ENCODE measurements around the gene AP2A2. TPM values are rescaled to one million over a fixed set of nuclear protein-coding genes. Genes with fewer than 3 reads are reported as not detected.

Gene AP2A2
- total RNA-seq, 1 donor from 2014 or later, result 89.1 TPM

GRCh38 chr11:917426-917825 is 8.2 kb upstream of the AP2A2 start:
- Mint-ChIP-seq H3K4me1 (no peaks in the 10 kb centered on the region), H3K36me3 (no peaks in the 10 kb centered on the region), H3K4me3 (no peak overlapping the region), H3K27ac (no peak overlapping the region), H3K27me3 (ENCODE audit: low read depth) (no peaks in the 10 kb centered on the region), H3K9me3 (no peaks in the 10 kb centered on the region)
- no peak for TF ChIP-seq CTCF (IDR thresholded peaks at IDR 0.05; ENCODE audit: unreplicated experiment)
- DNase-seq (ENCODE audit: low spot score in 2 of 2, unreplicated experiment in 2 of 2), result no peak

GRCh38 chr11:921921-922678 is 3.6 kb upstream of the AP2A2 start:
- TF ChIP-seq CTCF (IDR thresholded peaks at IDR 0.05; ENCODE audit: unreplicated experiment), result no peak
- Mint-ChIP-seq H3K27me3 (ENCODE audit: low read depth) (no peaks in the 10 kb centered on the region), H3K9me3 (no peaks in the 10 kb centered on the region), H3K36me3 (no peaks in the 10 kb centered on the region), H3K4me1 (peaks cover 8% of the 10 kb centered on the region), H3K27ac (no peak overlapping the region), H3K4me3 (no peak overlapping the region)
- no peak for DNase-seq (ENCODE audit: low spot score in 2 of 2, unreplicated experiment in 2 of 2)

- no peaks in the 10 kb centered on the region for H3K9me3 Mint-ChIP-seq
- no peaks in the 10 kb centered on the region for H3K27me3 Mint-ChIP-seq (ENCODE audit: low read depth)
- peaks cover 15% of the 10 kb centered on the region for H3K4me1 Mint-ChIP-seq
- H3K4me3 Mint-ChIP-seq, result peak overlapping the region; percentile 43
- H3K36me3 Mint-ChIP-seq, result no peaks in the 10 kb centered on the region
- no peak for TF ChIP-seq CTCF (IDR thresholded peaks at IDR 0.05; ENCODE audit: unreplicated experiment)
- no peak overlapping the region for H3K27ac Mint-ChIP-seq
- no peak for DNase-seq (ENCODE audit: low spot score in 2 of 2, unreplicated experiment in 2 of 2)
These were observed 1.8 kb upstream of the AP2A2 start for GRCh38 chr11:923691-924405.

GRCh38 chr11:924406-925157 is 1.1 kb upstream of the AP2A2 start:
- no peak overlapping the region for H3K27ac Mint-ChIP-seq
- H3K36me3 Mint-ChIP-seq, result no peaks in the 10 kb centered on the region
- no peaks in the 10 kb centered on the region for H3K9me3 Mint-ChIP-seq
- DNase-seq (ENCODE audit: low spot score in 2 of 2, unreplicated experiment in 2 of 2), result no peak
- TF ChIP-seq CTCF (IDR thresholded peaks at IDR 0.05; ENCODE audit: unreplicated experiment), result no peak
- peaks cover 17% of the 10 kb centered on the region for H3K4me1 Mint-ChIP-seq
- no peak overlapping the region for H3K4me3 Mint-ChIP-seq
- H3K27me3 Mint-ChIP-seq (ENCODE audit: low read depth), result no peaks in the 10 kb centered on the region

GRCh38 chr11:925158-925495 is 543 bp upstream of the AP2A2 start:
- DNase-seq (ENCODE audit: low spot score in 2 of 2, unreplicated experiment in 2 of 2), result no peak
- no peak overlapping the region for H3K27ac Mint-ChIP-seq

More at GRCh38 chr11:925158-925495, 543 bp upstream of the AP2A2 start:
- no peak for TF ChIP-seq CTCF (IDR thresholded peaks at IDR 0.05; ENCODE audit: unreplicated experiment)
- Mint-ChIP-seq H3K4me3 (no peak overlapping the region), H3K4me1 (peaks cover 17% of the 10 kb centered on the region), H3K27me3 (ENCODE audit: low read depth) (no peaks in the 10 kb centered on the region), H3K9me3 (no peaks in the 10 kb centered on the region), H3K36me3 (no peaks in the 10 kb centered on the region)
